ENCODE data around the gene SMU1. TPM values are rescaled to one million over a fixed set of nuclear protein-coding genes. Genes with fewer than 3 reads are reported as not detected.

The SMU1 gene
- 31.1 TPM for total RNA-seq (ENCODE audit: insufficient read depth, low replicate concordance)

- DNase-seq (ENCODE audit: low spot score) = peak; percentile 99
Observed at GRCh38 chr9:33076046-33077004, at the start of gene SMU1. TSS of gene SMU1 (minus strand) at chr9:33076674. CDS start at chr9:33076608, 66 bp downstream.

DNA sequence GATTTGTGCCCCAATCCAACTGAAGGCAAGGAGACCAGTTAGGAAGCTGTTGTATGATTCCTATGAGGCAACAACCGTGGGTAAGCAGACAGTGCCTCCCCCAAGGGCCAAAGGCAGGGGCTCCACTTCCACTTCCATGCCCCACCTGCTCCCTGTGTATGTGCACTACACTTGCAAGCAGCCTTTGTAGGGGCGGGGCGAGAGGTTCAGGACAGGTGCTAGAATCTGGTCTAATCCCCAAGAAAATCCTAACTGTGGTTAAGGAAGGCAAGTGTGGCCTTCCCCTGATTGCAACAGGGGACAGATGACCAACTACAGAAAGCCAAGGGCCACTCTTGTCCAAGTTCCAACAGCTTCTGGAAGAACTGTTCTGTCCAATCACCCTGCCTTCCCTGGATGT, 49.0 kb upstream of the SMU1 start:
- DNase-seq (ENCODE audit: low spot score) = no peak

DNA sequence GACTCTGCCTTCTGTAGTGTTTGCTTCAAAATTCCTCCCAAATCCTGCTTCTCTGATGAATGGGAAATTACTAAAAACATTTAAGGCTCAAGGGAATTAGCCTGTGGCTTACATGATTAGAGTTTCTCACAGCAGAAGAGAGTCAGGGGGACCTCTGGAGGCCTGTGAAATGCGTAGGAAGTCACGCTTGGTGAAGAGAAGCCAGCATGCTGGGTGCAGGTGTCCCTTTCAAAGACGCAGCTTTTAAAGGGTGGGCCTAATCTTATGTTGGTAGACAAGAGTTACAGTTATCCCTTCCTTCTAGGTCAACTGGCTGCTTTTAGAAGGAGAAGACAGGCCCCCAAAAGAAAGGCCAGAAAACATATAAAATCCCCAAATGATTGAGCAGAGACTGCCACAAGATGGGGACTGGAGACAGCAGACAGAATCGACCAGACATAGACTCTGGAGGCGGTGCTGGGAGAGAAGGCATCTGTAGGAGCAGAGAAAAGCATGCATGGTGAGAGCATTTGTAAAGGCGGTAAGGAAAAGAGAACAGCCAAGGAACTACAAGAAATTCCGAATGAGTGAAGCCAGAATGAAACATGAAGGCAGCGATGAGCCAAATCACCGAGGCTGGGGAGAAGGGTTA, 48.4 kb upstream of the SMU1 start:
- peak; percentile 87 for DNase-seq (ENCODE audit: low spot score)

DNA sequence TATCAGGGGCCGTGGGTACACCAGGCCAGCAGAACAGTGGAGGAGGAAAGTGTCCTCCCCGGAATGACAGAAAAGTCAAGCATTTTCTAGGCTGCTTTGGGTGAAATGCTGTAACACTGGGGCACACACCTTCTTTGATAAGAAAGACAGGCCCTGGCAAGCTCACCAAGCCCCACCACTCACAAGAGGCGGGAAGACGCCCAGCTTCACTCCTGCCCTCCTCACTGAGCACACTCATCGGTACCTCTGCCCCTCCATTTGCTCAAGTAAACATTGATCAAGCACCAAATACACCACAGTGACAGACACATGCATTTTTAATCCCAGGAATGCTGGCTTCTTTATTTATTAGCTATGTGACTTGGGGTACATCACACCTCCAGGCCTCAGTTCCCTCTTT, 47.6 kb upstream of the SMU1 start:
- no peak for DNase-seq (ENCODE audit: low spot score)

DNA sequence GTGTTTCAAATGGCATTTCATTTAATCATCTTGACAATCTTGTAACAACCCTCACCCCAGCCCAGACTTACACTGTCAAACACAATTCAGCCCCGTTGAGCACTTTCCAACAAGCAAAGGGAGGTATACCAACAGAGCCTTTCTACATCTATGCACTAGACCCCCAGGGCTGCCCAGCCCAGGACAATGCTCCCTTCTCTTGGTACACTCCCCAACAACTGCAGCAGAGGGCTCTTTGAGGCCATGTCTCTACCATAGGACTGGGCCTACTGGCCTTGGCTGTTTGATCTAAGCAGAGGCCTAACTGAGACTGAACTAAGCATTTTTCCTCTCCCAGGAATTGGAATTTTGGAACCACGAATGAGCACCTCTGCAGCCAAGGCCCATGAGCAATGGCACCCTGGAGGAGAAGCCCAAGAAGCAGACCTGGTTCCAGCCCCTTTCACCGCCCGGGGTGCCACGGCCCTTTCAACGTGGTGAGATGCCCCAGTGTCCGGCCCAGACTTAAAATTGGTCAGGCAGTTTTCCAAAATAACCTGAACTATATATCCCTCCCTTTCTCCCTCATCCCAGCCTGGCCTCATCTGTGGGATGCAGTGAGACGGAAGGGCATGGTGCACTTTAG, 47.0 kb upstream of the SMU1 start:
- DNase-seq (ENCODE audit: low spot score) = no peak

GRCh38 chr9:33120620-33121019, 44.1 kb upstream of the SMU1 start:
- DNase-seq (ENCODE audit: low spot score) = no peak

- DNase-seq (ENCODE audit: low spot score) = no peak
Observed at GRCh38 chr9:33117796-33118195, 41.3 kb upstream of the SMU1 start.

- peak; percentile 50 for DNase-seq (ENCODE audit: low spot score)
Observed at GRCh38 chr9:33117306-33117705, 40.8 kb upstream of the SMU1 start.

GRCh38 chr9:33116860-33117259, 40.4 kb upstream of the SMU1 start:
- no peak for DNase-seq (ENCODE audit: low spot score)

GRCh38 chr9:33114746-33115145, 38.3 kb upstream of the SMU1 start:
- no peak for DNase-seq (ENCODE audit: low spot score)

- DNase-seq (ENCODE audit: low spot score) = no peak
Observed at GRCh38 chr9:33113799-33114547, 37.5 kb upstream of the SMU1 start.

- DNase-seq (ENCODE audit: low spot score) = no peak
Observed at GRCh38 chr9:33112094-33112493, 35.6 kb upstream of the SMU1 start.

GRCh38 chr9:33111631-33112030, 35.2 kb upstream of the SMU1 start:
- no peak for DNase-seq (ENCODE audit: low spot score)

GRCh38 chr9:33110686-33111085, 34.2 kb upstream of the SMU1 start:
- no peak for DNase-seq (ENCODE audit: low spot score)

DNA sequence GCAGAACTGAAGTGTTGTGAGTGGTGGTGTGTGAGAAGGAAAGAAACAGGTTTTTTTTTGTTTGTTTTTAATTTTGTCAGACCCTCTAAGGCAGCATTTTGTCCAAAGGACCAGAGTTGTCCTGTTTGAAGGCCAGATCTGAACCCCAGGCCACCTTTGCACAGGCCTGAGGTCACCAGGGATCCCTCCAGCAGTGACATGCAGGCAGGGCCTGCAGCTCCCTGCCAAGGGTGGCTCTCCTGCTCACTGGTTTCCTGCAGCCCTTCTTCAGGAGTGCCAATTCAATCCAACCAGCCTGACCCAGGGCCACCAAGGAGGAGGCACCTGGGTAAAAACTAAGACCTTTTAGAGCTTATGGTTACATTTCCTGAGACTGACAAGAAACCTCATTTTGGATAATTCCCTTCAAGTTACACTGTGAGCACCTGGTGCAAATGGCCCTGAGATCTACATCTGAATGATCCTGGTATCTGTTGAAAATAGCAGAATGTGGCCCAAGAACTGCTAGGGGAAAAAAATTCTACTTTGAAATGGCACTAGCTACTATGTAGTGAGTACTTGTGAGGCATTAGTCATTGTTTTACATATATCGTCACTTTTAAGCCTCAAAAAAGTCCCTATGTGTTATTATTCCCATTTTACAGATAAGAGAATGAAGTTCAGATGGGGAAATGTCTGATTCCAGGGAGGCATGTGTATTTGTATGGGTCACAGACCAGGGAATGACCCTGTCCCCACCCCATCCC, 33.5 kb upstream of the SMU1 start:
- DNase-seq (ENCODE audit: low spot score) = no peak

DNA sequence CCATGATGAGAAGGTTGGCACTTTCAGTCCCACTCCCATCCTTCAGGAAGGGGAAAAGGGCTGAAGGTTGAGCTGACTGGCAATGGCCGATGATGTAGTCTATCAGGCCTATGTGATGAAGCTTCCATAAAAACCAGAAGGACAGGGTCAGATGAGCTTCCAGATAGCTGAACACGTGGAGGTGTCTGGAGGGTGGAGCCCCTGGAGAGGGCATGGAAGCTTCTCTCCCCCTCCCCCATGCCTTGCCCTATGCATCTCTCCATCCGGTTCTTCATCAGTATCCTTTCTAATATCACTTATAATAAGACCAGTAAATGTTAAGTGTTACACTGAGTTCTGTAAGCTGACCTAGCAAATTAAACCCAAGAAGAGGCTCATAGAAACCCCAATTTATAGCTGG, 32.6 kb upstream of the SMU1 start:
- DNase-seq (ENCODE audit: low spot score) = no peak

DNA sequence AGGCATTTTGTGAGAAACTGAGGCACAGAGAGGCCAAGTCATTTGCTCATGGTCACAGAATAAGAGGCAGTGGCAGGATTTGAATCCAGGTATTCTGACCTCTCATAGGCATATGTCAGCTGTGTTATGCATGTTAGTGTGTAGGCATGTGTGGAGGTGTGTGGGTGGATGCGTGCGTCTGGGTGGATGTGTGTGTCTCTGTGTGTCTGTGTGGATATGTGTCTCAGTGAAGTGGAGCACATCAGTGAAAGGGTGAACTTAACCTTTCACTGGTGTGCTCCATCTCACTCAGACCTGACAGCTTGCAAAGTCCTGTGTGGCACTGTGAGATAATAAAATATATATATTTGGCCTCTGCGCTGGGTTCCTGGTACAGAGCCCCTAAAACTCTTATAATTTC, 32.0 kb upstream of the SMU1 start:
- no peak for DNase-seq (ENCODE audit: low spot score)

- no peak for DNase-seq (ENCODE audit: low spot score)
Observed at GRCh38 chr9:33107762-33108161, 31.3 kb upstream of the SMU1 start.

GRCh38 chr9:33106827-33107621, 30.6 kb upstream of the SMU1 start:
- DNase-seq (ENCODE audit: low spot score) = peak; percentile 44

GRCh38 chr9:33106372-33106771, 29.9 kb upstream of the SMU1 start:
- no peak for DNase-seq (ENCODE audit: low spot score)
